H9 (cell line): ENCODE measurements around the gene FMC1. TPM values are rescaled to one million over a fixed set of nuclear protein-coding genes. Genes with fewer than 3 reads are reported as not detected.
A peak's percentile ranks its signal among the peaks of the same experiment; 100 is the strongest.

Experiments used
- DNase-seq: peaks from one replicate; pipeline ENCODE4 v3.0.0-alpha.2; 2017
- H2AFZ ChIP-seq: one replicate; pipeline ENCODE4 v1.6.1; 2013; ENCODE audit warnings: mild to moderate bottlenecking, low read length, control low read depth, moderate library complexity
- H2AK5ac ChIP-seq: 2 replicates; pipeline ENCODE4 v1.6.1; 2013; ENCODE audit warnings: low read length, control low read depth, mixed read lengths; ENCODE audit not compliant: insufficient read length
- H2BK120ac ChIP-seq: one replicate; pipeline ENCODE4 v1.6.1; 2013; ENCODE audit warnings: low read depth, mild to moderate bottlenecking, low read length, control low read depth, inconsistent platforms; ENCODE audit not compliant: poor library complexity, severe bottlenecking
- H2BK12ac ChIP-seq: 2 replicates; pipeline ENCODE4 v1.6.1; 2013; ENCODE audit warnings: low read length, control low read depth, mixed read lengths, low read depth; ENCODE audit not compliant: insufficient read length
- H2BK15ac ChIP-seq: 2 replicates; pipeline ENCODE4 v1.6.1; 2013; ENCODE audit warnings: low read depth, low read length, control low read depth
- H2BK20ac ChIP-seq: one replicate; pipeline ENCODE4 v1.6.1; 2013; ENCODE audit warnings: low read depth, mild to moderate bottlenecking, low read length, control low read depth, inconsistent platforms; ENCODE audit not compliant: poor library complexity, severe bottlenecking
- H2BK5ac ChIP-seq: 2 replicates; pipeline ENCODE4 v1.6.1; 2013; ENCODE audit warnings: low read length, control low read depth, mixed read lengths; ENCODE audit not compliant: insufficient read length
- H3K14ac ChIP-seq: 2 replicates; pipeline ENCODE4 v1.6.1; 2013; ENCODE audit warnings: low read length, control low read depth; ENCODE audit not compliant: insufficient read depth
- H3K18ac ChIP-seq: 2 replicates; pipeline ENCODE4 v1.6.1; 2013; ENCODE audit warnings: low read depth, mild to moderate bottlenecking, mixed read lengths, low read length, control low read depth; ENCODE audit not compliant: insufficient read length
- H3K23ac ChIP-seq: 2 replicates; pipeline ENCODE4 v1.6.1; 2013; ENCODE audit warnings: low read length, control low read depth, mixed read lengths, low read depth; ENCODE audit not compliant: insufficient read length
- H3K23me2 ChIP-seq: 2 replicates; pipeline ENCODE4 v1.6.1; 2013; ENCODE audit warnings: low read depth, mild to moderate bottlenecking, mixed read lengths, low read length, control low read depth; ENCODE audit not compliant: insufficient read length, poor library complexity, severe bottlenecking
- H3K27ac ChIP-seq: 2 replicates; pipeline ENCODE4 v1.5.1; 2013; ENCODE audit warnings: low read length, control low read depth, mixed read lengths, low read depth; ENCODE audit not compliant: insufficient read length
- H3K27me3 ChIP-seq: 2 replicates; pipeline ENCODE4 v1.6.1; 2013; ENCODE audit warnings: low read length, control low read depth, inconsistent platforms; ENCODE audit not compliant: insufficient read depth
- H3K4ac ChIP-seq: 2 replicates; pipeline ENCODE4 v1.6.1; 2013; ENCODE audit warnings: low read depth, mild to moderate bottlenecking, control low read depth, inconsistent platforms, low read length, moderate library complexity
- H3K4me1 ChIP-seq: 2 replicates; pipeline ENCODE4 v1.6.1; 2013; ENCODE audit warnings: low read length, control low read depth, inconsistent platforms; ENCODE audit not compliant: insufficient read depth
- H3K4me2 ChIP-seq: 2 replicates; pipeline ENCODE4 v1.6.1; 2013; ENCODE audit warnings: low read length, control low read depth, mixed read lengths; ENCODE audit not compliant: insufficient read length, insufficient read depth
- H3K56ac ChIP-seq: 2 replicates; pipeline ENCODE4 v1.6.1; 2013; ENCODE audit warnings: low read depth, mild to moderate bottlenecking, mixed read lengths, low read length, control low read depth; ENCODE audit not compliant: insufficient read length
- H3K79me1 ChIP-seq: 2 replicates; pipeline ENCODE4 v1.6.1; 2013; ENCODE audit warnings: low read depth, mild to moderate bottlenecking, moderate library complexity, low read length, control low read depth, inconsistent platforms; ENCODE audit not compliant: insufficient read depth, poor library complexity, severe bottlenecking
- H3K79me2 ChIP-seq: 2 replicates; pipeline ENCODE4 v1.6.1; 2013; ENCODE audit warnings: low read length, control low read depth, inconsistent platforms; ENCODE audit not compliant: insufficient read depth
- H3K9ac ChIP-seq: 2 replicates; pipeline ENCODE4 v1.6.1; 2013; ENCODE audit warnings: low read length, control low read depth, mixed read lengths; ENCODE audit not compliant: insufficient read length; ENCODE audit errors: extremely low read depth
- H3K9me3 ChIP-seq: one replicate; pipeline ENCODE4 v1.6.1; 2013; ENCODE audit warnings: low read depth, low read length, inconsistent platforms; ENCODE audit not compliant: control insufficient read depth
- H3T11ph ChIP-seq: one replicate; pipeline ENCODE4 v1.6.1; 2013; ENCODE audit warnings: mild to moderate bottlenecking, low read length, control low read depth, inconsistent platforms
- H4K20me1 ChIP-seq: one replicate; pipeline ENCODE4 v1.6.1; 2013; ENCODE audit not compliant: control insufficient read depth, insufficient read length, insufficient read depth
- H4K5ac ChIP-seq: 2 replicates; pipeline ENCODE4 v1.6.1; 2013; ENCODE audit warnings: low read depth, mild to moderate bottlenecking, mixed read lengths, low read length, control low read depth; ENCODE audit not compliant: insufficient read length
- H4K8ac ChIP-seq: replicated peaks from 2 replicates; pipeline ENCODE4 v1.6.1; 2013; ENCODE audit warnings: low read length, control low read depth, mixed read lengths, low read depth; ENCODE audit not compliant: insufficient read length
- H4K91ac ChIP-seq: 2 replicates; pipeline ENCODE4 v1.6.1; 2013; ENCODE audit warnings: low read depth, mild to moderate bottlenecking, moderate library complexity, mixed read lengths, low read length, control low read depth; ENCODE audit not compliant: insufficient read length
- H3K27ac Mint-ChIP-seq, 3 experiments: 2 replicates in 2 of 3; 3 replicates in 1 of 3; pipeline ENCODE4 v1.8.0; 2020 to 2021; ENCODE audit warnings: mixed read lengths in 3 of 3, mild to moderate bottlenecking in 1 of 3, moderate library complexity in 1 of 3
- H3K27me3 Mint-ChIP-seq: 2 replicates; pipeline ENCODE4 v1.8.0; 2021; ENCODE audit warnings: low read depth, mild to moderate bottlenecking, moderate library complexity, mixed read lengths
- H3K36me3 Mint-ChIP-seq, 3 experiments: 2 replicates in 2 of 3; 3 replicates in 1 of 3; pipeline ENCODE4 v1.8.0; 2020 to 2021; ENCODE audit warnings: low read depth in 3 of 3, mixed read lengths in 3 of 3; ENCODE audit not compliant: insufficient read depth in 1 of 3
- H3K4me1 Mint-ChIP-seq, 2 experiments: 2 replicates each; pipeline ENCODE4 v1.8.0; 2020; ENCODE audit warnings: mixed read lengths in 2 of 2
- H3K4me3 Mint-ChIP-seq, 2 experiments: 2 replicates in 1 of 2; 3 replicates in 1 of 2; pipeline ENCODE4 v1.8.0; 2020 to 2021; ENCODE audit warnings: mild to moderate bottlenecking in 2 of 2, mixed read lengths in 2 of 2, moderate library complexity in 1 of 2
- H3K9me3 Mint-ChIP-seq, 2 experiments: 2 replicates in 1 of 2; 3 replicates in 1 of 2; pipeline ENCODE4 v1.8.0; 2020; ENCODE audit warnings: mild to moderate bottlenecking in 2 of 2, mixed read lengths in 2 of 2, moderate library complexity in 1 of 2
- CTCF ChIP-seq: fragments of 200-600 bp; sonication (generic); conservative IDR thresholded peaks from 3 replicates; pipeline ENCODE4 v1.8.0; 2021; ENCODE audit warnings: antibody characterized with exemption, mild to moderate bottlenecking
- WGBS: extraction: QIAGEN DNeasy Blood & Tissue Kit; methylation state at CpG from one replicate; pipeline ENCODE4 v1.1.7; 2013; ENCODE audit warnings: missing lambda C conversion rate, low lambda C conversion rate, mixed read lengths; ENCODE audit not compliant: insufficient read length; ENCODE audit errors: extremely low coverage; 5-methylcytosine and 5-hydroxymethylcytosine counted together
- total RNA-seq: library from RNA; stranded (reverse); gene quantifications from 2 replicates; pipeline ENCODE4 v1.2.1, GENCODE V29; 2021

FMC1 gene
- total RNA-seq, 1 experiment from 2014 or later, result 10.9 TPM

- Histone ChIP-seq H2BK5ac (no peak overlapping the region), H3K9me3 (no peaks in the 10 kb centered on the region), H2AK5ac (no peak overlapping the region), H4K91ac (no peak overlapping the region), H3K18ac (peak overlapping the region; percentile 99), H3K79me2 (no peaks in the 10 kb centered on the region), H3K23ac (no peak overlapping the region), H2BK120ac (no peak overlapping the region), H3K23me2 (peaks cover 3% of the 10 kb centered on the region), H4K8ac (no peak overlapping the region), H3K27me3 (no peaks in the 10 kb centered on the region), H2BK15ac (no peak overlapping the region), H3K4me2 (peak overlapping the region; percentile 84), H3K4ac (no peak overlapping the region; the same call in 1 of the 2 replicates), H2AFZ (no peak overlapping the region), H3T11ph (peak overlapping the region; percentile 9), H3K9ac (peak overlapping the region; percentile 98), H2BK12ac (no peak overlapping the region), H4K20me1 (no peaks in the 10 kb centered on the region), H2BK20ac (no peak overlapping the region), H3K79me1 (no peaks in the 10 kb centered on the region), H3K14ac (peak overlapping the region; percentile 99; the same call in 1 of the 2 replicates), H3K56ac (no peak overlapping the region), H3K4me1 (no peaks in the 10 kb centered on the region), H4K5ac (no peak overlapping the region), H3K27ac (peak overlapping the region; percentile 99)
- peak overlapping the region; percentile 91 to 95 for H3K4me3 Mint-ChIP-seq
- peak overlapping the region; percentile 99 to 100 (median 100) for H3K27ac Mint-ChIP-seq
- peaks cover 7 to 11% of the 10 kb centered on the region in 2 experiments for H3K4me1 Mint-ChIP-seq
- H3K27me3 Mint-ChIP-seq, result peaks cover 10% of the 10 kb centered on the region
- no peak for TF ChIP-seq CTCF
- H3K9me3 Mint-ChIP-seq, result peaks cover 10 to 14% of the 10 kb centered on the region in 2 experiments; a peak in 4 of 5 replicates
- no peak for DNase-seq
- WGBS, result no CpG with 5 or more reads among the region's 9 CpGs
- peaks cover 5 to 22% (median 12%) of the 10 kb centered on the region in 3 experiments; a peak in 6 of 7 replicates for H3K36me3 Mint-ChIP-seq
Observed at GRCh38 chr7:139340808-139341057, 404 bp upstream of the FMC1 start.
